HEK293T (cell line): ENCODE results near the gene SIGLEC5.

Experiments
- BHLHE40 ChIP-seq: fragments of 450-650 bp; IDR thresholded peaks from 2 replicates; pipeline ENCODE4 v1.6.1; 2016; ENCODE audit warnings: mild to moderate bottlenecking, moderate library complexity, borderline replicate concordance
- ELF4 ChIP-seq: fragments of 450-650 bp; IDR thresholded peaks from 2 replicates; pipeline ENCODE4 v1.6.1; 2017; ENCODE audit warnings: antibody characterized with exemption
- FOXA1 ChIP-seq: fragments of 450-650 bp; IDR thresholded peaks from 2 replicates; pipeline ENCODE4 v1.6.1; 2016; ENCODE audit warnings: mild to moderate bottlenecking
- FOXM1 ChIP-seq: fragments of 450-650 bp; IDR thresholded peaks from 2 replicates; pipeline ENCODE4 v1.6.1; 2017; ENCODE audit warnings: mild to moderate bottlenecking, borderline replicate concordance
- SUZ12 ChIP-seq: fragments of 450-650 bp; IDR thresholded peaks from 2 replicates; pipeline ENCODE4 v1.6.1; 2016; ENCODE audit warnings: mild to moderate bottlenecking
- TARDBP ChIP-seq: fragments of 450-650 bp; IDR thresholded peaks from 2 replicates; pipeline ENCODE4 v1.6.1; 2016

GRCh38 chr19:51593138-51593890, 36.9 kb downstream of the SIGLEC5 start:
- TF ChIP-seq BHLHE40 (no peak), ELF4 (no peak), FOXM1 (no peak), FOXA1 (no peak), SUZ12 (no peak), TARDBP (no peak)
